Cardiac septum (tissue), 1 donor: ENCODE measurements around the gene PCDHGB1. TPM values are rescaled to one million over a fixed set of nuclear protein-coding genes. Genes with fewer than 3 reads are reported as not detected.
"Not testable (repeated sequence)": the region's sequence is repeated elsewhere in the genome, so short reads cannot be mapped to it uniquely, and the experiment has no call there.

ENCODE experiments used
- DNase-seq: peaks from one replicate; pipeline ENCODE4 v3.0.0-alpha.2; 2020; ENCODE audit warnings: low spot score
- intact Hi-C: fragments of 100-400 bp; cut with DNase I; formaldehyde crosslinking; loops from one replicate; pipeline ENCODE4 v1.14.0; 2022
- long read RNA-seq: library from polyadenylated mRNA; unstranded; transcript quantifications from one replicate; pipeline ENCODE4 v2.0.0, GENCODE V29; 2021
- total RNA-seq: library from RNA; stranded (reverse); fragmentation: NEBNext Ultra II Directional; extraction: Animal tissue kit (Norgen Biotek cat#: 25700); gene quantifications from one replicate; pipeline ENCODE4 v1.2.1, GENCODE V29; 2021
- donor health status: DM: no; HTN: no; CAD: no.

The PCDHGB1 gene
- 12.6 TPM for total RNA-seq
- long read RNA-seq, partial matches to known transcripts = 0 of 1 reads
- long read RNA-seq, other reads (novel, unspliced or antisense) = 0 of 1 reads

DNA sequence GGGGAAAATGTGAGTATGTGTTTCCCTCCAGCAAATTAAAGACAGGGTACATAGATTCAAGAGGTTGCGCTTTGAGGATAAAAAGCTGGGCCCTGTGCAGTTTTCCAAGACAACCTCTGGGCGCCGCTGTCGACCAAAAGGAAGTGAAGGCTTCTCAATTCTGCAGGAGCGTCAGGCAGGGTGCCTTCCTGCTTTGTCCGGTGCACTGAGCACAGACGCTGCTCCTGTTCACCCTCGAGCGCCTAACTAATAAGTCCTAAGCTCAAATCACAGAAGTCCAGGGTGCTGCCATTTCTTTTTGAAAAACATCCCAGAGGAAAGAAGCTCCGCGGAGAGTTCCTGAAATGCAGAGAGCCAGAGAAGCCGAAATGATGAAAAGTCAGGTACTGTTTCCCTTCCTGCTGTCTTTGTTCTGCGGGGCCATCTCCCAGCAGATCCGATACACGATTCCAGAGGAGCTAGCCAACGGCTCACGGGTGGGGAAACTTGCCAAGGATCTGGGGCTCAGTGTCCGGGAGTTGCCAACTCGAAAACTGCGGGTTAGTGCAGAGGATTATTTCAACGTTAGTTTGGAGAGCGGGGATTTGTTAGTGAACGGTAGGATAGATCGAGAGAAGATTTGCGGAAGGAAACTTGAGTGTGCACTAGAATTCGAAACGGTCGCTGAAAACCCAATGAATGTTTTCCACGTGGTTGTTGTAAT is at the start of gene PCDHGB1:
PCDHGB1 (plus strand) TSS at position 183 of the 703 bp plus-strand sequence; CDS start at position 345, 162 bp downstream.
- intact Hi-C loops = no loop called here
- DNase-seq = no peak

GRCh38 chr5:141303756-141304155 is 46.1 kb upstream of the PCDHGB1 start, which contains the start of gene SLC25A2:
SLC25A2 (minus strand) TSS chr5:141304049; CDS start chr5:141303865, 184 bp downstream.
- intact Hi-C loops = no loop called here
- no peak for DNase-seq

DNA sequence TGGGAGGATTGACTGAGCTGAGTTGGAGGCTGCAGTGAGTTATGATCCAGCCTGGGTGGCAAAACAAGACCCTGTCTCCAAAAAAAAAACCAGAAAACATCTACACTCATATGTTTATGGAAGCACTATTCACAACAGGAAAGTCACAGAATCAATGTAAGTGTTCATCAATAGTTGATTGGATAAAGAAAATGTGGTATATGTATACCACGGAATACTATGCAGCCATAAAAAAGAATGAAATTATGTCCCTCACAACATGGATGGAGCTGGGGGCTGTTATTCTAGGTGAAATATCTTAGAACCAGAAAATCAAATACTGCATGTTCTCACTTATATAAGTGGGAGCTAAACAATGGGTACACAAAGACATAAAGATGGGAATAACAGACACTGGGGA is 43.3 kb upstream of the PCDHGB1 start:
- no peak for DNase-seq
- intact Hi-C loops = no loop called here

- intact Hi-C loops = loop anchor here (10.0 kb wide), 1 partner anchor 69 kb away; the partner anchor contains the start of gene PCDHB15
- no peak for DNase-seq
These were observed 36.2 kb upstream of the PCDHGB1 start for GRCh38 chr5:141313711-141314110.

DNA sequence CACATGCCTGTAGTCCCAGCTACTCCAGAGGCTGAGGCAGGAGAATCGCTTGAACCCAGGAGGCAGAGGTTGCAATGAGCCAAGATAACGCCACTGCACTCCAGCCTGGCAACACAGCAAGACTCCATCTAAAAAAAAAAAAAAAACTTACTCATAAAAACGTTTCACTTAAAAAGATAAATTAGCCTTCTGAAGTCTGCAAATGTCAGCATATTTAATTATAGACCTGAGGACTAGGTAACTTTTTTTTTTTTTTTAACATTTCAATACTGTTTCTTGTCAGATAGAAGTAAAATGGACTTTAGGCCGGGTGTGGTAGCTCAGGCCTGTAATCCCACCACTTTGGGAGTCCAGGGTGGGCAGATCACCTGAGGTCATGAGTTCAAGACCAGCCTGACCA is 32.9 kb upstream of the PCDHGB1 start:
- intact Hi-C loops = loop anchor here (10.0 kb wide), 1 partner anchor 72 kb away; the partner anchor contains the start of gene PCDHB15
- not testable (repeated sequence) for DNase-seq

DNA sequence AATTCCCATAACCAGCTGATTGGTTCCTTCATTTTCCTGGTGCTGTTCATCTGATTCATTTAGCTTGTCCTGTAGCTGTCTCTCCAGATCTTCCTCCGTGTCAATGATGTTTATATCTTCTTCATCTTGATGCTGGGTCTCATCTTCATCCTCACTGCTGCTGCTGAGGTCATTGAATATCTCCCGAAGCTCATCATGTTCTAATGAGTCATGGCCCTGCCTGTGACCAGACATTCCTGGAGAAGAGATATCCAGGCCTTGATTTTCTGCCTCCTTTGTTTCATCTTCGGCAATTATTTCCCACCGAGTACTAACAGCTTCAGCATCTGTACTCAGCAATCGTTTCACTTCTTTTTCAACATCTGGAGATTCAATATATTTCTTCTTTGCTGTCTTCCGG is 30.7 kb upstream of the PCDHGB1 start:
- intact Hi-C loops = loop anchor here (10.0 kb wide), 1 partner anchor 74 kb away; the partner anchor contains the start of gene PCDHB15
- DNase-seq = no peak

- intact Hi-C loops = loop anchor here (2.0 to 10.0 kb wide), 3 partner anchors 75 to 241 kb away; partner anchors contain the start of gene PCDHB15
- DNase-seq = no peak
These were observed 30.2 kb upstream of the PCDHGB1 start for GRCh38 chr5:141319699-141320098.

- intact Hi-C loops = loop anchor here (2.0 to 10.0 kb wide), 2 partner anchors 204 to 240 kb away; no protein-coding TSS in a partner anchor
- peak; percentile 95 for DNase-seq
These were observed 29.4 kb upstream of the PCDHGB1 start, which contains the start of gene TAF7 for GRCh38 chr5:141320225-141321169. TAF7 (minus strand) TSS chr5:141320784; CDS start chr5:141320044, 740 bp downstream.

DNA sequence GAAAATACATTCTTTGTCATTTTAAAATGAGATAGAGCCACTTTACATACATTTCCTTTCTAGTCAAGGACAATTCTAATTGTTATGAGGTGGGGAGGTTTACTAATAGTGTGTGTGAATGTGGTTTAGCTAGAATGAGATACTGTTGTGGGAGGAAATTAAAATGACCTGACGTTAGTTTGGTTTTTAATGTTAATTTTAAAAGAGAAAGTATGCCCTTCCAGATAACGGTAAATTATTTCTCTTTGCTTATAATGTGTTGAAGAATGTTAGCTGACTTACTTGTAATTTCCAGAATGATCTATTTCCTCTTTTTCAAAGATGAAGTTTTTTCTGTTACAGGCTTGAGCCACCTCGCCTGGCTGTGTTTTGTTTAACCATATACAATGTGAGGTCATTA is 27.6 kb upstream of the PCDHGB1 start:
- intact Hi-C loops = loop anchor here (10.0 kb wide), 1 partner anchor 203 kb away; no protein-coding TSS in a partner anchor
- no peak for DNase-seq

DNA sequence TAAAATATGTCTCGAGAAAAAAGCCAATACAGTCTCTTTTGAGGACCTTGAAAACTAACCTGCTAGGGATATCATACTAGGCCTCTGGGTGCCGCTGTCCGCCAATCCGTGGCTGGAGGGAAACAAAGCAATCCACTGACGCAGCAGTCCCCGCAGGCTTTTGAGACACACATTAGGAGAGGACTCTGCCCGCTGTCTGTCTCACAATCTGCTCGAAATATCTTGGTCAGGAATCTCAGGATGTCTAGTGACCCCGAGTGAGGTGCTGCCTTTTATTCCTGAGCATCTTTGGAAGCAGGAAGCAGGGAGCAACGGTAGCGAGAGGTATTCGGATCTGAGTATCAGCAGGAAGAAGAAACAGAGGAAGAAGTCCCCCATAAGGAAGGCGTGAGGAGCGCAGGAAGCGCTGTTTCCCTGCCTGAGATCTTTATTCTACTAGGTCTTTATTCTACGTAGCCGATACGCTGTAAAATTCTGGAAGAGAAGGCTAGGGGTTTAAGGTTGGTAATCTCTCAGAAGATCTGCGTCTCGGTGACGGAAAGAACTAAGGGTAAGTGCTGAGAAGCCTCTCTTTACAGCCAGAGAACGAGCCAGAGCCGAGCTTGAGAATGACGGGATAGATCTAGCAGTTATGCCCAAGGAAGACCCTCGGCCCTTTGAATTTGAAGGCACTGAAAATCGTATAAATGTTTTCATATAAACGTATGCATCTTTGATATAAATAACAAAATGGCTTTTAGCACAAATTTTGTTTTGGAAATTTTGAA is 23.6 kb upstream of the PCDHGB1 start:
- DNase-seq = no peak
- intact Hi-C loops = loop anchor here (10.0 kb wide), 1 partner anchor 199 kb away; no protein-coding TSS in a partner anchor

DNA sequence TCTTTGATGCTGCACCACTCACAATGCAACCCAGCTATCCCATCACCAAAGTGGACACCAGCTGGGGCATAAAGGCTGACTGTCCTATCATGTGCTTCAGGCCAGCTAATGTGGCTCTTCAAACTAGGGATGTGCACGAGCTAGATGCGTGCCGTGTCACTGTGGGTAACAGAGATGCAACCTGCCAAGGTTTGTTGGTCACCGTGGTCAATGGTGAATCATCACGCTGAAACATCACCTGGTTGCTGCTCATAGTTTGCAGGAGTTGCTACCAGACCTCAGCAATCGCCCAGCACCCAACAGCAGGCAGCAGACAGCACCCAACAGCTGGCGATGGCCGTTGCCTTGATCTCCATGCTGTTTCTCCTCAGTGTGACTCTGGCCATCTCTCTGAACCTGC is 21.7 kb upstream of the PCDHGB1 start:
- intact Hi-C loops = loop anchor here (10.0 kb wide), 1 partner anchor 197 kb away; no protein-coding TSS in a partner anchor
- DNase-seq = no peak

GRCh38 chr5:141330299-141331080 is 19.4 kb upstream of the PCDHGB1 start, which contains the start of gene PCDHGA1:
PCDHGA1 (plus strand) TSS chr5:141330514.
- intact Hi-C loops = no loop called here
- DNase-seq = no peak

DNA sequence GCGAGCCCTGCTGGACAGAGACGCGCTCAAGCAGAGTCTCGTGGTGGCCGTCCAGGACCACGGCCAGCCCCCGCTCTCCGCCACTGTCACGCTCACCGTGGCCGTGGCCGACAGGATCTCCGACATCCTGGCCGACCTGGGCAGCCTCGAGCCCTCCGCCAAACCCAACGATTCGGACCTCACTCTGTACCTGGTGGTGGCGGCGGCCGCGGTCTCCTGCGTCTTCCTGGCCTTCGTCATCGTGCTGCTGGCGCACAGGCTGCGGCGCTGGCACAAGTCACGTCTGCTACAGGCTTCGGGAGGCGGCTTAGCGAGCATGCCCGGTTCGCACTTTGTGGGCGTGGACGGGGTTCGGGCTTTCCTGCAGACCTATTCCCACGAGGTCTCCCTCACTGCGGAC is 17.3 kb upstream of the PCDHGB1 start:
- intact Hi-C loops = not testable (repeated sequence)

GRCh38 chr5:141338538-141339306 is 11.2 kb upstream of the PCDHGB1 start, which contains the start of gene PCDHGA2:
PCDHGA2 (plus strand) TSS chr5:141338760.
- DNase-seq = no peak
- intact Hi-C loops = no loop called here

More for the DNA sequence above, 17.3 kb upstream of the PCDHGB1 start:
- not testable (repeated sequence) for DNase-seq

DNA sequence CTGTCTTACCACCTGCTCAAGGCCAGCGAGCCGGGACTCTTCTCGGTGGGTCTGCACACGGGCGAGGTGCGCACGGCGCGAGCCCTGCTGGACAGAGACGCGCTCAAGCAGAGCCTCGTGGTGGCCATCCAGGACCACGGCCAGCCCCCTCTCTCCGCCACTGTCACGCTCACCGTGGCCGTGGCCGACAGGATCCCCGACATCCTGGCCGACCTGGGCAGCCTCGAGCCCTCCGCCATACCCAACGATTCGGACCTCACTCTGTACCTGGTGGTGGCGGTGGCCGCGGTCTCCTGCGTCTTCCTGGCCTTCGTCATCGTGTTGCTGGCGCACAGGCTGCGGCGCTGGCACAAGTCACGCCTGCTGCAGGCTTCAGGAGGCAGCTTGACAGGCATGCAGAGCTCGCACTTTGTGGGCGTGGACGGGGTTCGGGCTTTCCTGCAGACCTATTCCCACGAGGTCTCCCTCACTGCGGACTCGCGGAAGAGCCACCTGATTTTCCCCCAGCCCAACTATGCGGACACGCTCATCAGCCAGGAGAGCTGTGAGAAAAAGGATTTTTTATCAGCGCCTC is 9.0 kb upstream of the PCDHGB1 start:
- DNase-seq, intact Hi-C loops: not testable (repeated sequence)

DNA sequence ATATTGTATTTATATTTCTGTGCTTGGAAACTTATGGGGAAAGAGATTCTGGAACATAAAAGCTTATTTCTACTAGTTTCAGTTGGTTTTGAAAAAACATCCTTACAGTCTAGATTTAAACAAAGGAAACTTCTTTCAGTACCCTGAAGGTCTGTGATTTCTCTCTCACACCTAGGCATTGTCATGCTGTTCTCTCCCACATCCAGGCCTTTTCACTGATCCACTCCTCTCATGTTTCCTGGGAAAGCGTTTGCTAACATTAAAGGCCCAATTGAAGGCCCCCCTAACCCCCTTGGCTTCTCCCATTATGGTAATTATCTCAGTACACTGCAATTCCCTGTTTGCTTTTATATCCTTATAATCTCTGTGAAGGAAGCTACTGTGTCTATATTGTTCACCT is 7.1 kb upstream of the PCDHGB1 start:
- intact Hi-C loops = loop anchor here (2.0 kb wide), 1 partner anchor 218 kb away; no protein-coding TSS in a partner anchor
- DNase-seq = no peak
